Liver (tissue), 9 donors: ENCODE results near the gene CUL1. TPM values are rescaled to one million over a fixed set of nuclear protein-coding genes. Genes with fewer than 3 reads are reported as not detected.

Experiments used
- DNase-seq: peaks from one replicate; pipeline ENCODE4 v3.0.0-alpha.2; 2017; ENCODE audit warnings: low spot score
- H3K27ac ChIP-seq, 2 donors: one replicate each; pipeline ENCODE4 v1.7.0; 2013; ENCODE audit warnings: inconsistent platforms in 2 of 2, low read length in 2 of 2, control low read depth in 1 of 2, low read depth in 1 of 2, mild to moderate bottlenecking in 1 of 2
- H3K27me3 ChIP-seq, 4 donors: one replicate each; pipeline versions ENCODE4 v1.6.1 to v1.7.0; 2013; ENCODE audit warnings: low read length in 3 of 4, inconsistent platforms in 1 of 4, mild to moderate bottlenecking in 1 of 4, moderate library complexity in 1 of 4; ENCODE audit not compliant: control insufficient read depth in 4 of 4, insufficient read depth in 4 of 4
- H3K36me3 ChIP-seq, 4 donors: one replicate each; pipeline versions ENCODE4 v1.6.1 to v1.7.0; 2013; ENCODE audit warnings: low read length in 3 of 4, mild to moderate bottlenecking in 3 of 4, low read depth in 1 of 4, moderate library complexity in 1 of 4; ENCODE audit not compliant: control insufficient read depth in 4 of 4, insufficient read depth in 3 of 4
- H3K4me1 ChIP-seq, 4 donors: one replicate each; pipeline versions ENCODE4 v1.6.1 to v1.7.0; 2013; ENCODE audit warnings: low read length in 3 of 4, mild to moderate bottlenecking in 3 of 4, moderate library complexity in 1 of 4; ENCODE audit not compliant: control insufficient read depth in 4 of 4, insufficient read depth in 4 of 4
- H3K4me3 ChIP-seq, 3 donors: one replicate each; pipeline versions ENCODE4 v1.6.1 to v1.7.0; 2013; ENCODE audit warnings: low read length in 3 of 3, control low read depth in 1 of 3, low read depth in 1 of 3, mild to moderate bottlenecking in 1 of 3
- H3K9ac ChIP-seq, 2 donors: one replicate each; pipeline ENCODE4 v1.7.0; 2013; ENCODE audit warnings: low read length in 2 of 2, mild to moderate bottlenecking in 2 of 2, moderate library complexity in 2 of 2, control low read depth in 1 of 2, low read depth in 1 of 2
- H3K9me3 ChIP-seq, 4 donors: one replicate each; pipeline versions ENCODE4 v1.6.1 to v1.7.0; 2013; ENCODE audit warnings: low read length in 3 of 4; ENCODE audit not compliant: control insufficient read depth in 4 of 4
- EGR1 ChIP-seq, 2 donors: IDR thresholded peaks; 2 replicates each; pipeline ENCODE4 v1.6.1; 2016 to 2018; ENCODE audit warnings: antibody characterized with exemption in 2 of 2, low read depth in 2 of 2
- FOXA1 ChIP-seq: IDR thresholded peaks from 2 replicates; pipeline ENCODE4 v1.6.1; 2016; ENCODE audit warnings: antibody characterized with exemption
- FOXA2 ChIP-seq: IDR thresholded peaks from 2 replicates; pipeline ENCODE4 v1.6.1; 2016; ENCODE audit warnings: antibody characterized with exemption
- GABPA ChIP-seq, 2 donors: IDR thresholded peaks in 1 of 2; conservative IDR thresholded peaks in 1 of 2; 2 replicates each; pipeline ENCODE4 v1.6.1; 2016; ENCODE audit warnings: antibody characterized with exemption in 2 of 2, mild to moderate bottlenecking in 1 of 2, moderate library complexity in 1 of 2
- HNF4A ChIP-seq, 2 donors: conservative IDR thresholded peaks; 2 replicates each; pipeline ENCODE4 v1.6.1; 2016; ENCODE audit warnings: antibody characterized with exemption in 2 of 2, mild to moderate bottlenecking in 2 of 2
- HNF4G ChIP-seq: IDR thresholded peaks from 2 replicates; pipeline ENCODE4 v1.6.1; 2016; ENCODE audit warnings: antibody characterized with exemption
- JUND ChIP-seq, 2 donors: IDR thresholded peaks; 2 replicates each; pipeline ENCODE4 v1.6.1; 2016; ENCODE audit warnings: antibody characterized with exemption in 2 of 2
- NR2F2 ChIP-seq: IDR thresholded peaks from 2 replicates; pipeline ENCODE4 v1.6.1; 2016; ENCODE audit warnings: antibody characterized with exemption
- RAD21 ChIP-seq, 2 donors: IDR thresholded peaks; 2 replicates each; pipeline ENCODE4 v1.6.1; 2016; ENCODE audit warnings: antibody characterized with exemption in 2 of 2, mild to moderate bottlenecking in 2 of 2
- RXRA ChIP-seq, 2 donors: IDR thresholded peaks; 2 replicates each; pipeline ENCODE4 v1.6.1; 2017 to 2018; ENCODE audit warnings: antibody characterized with exemption in 2 of 2, mild to moderate bottlenecking in 1 of 2
- TAF1 ChIP-seq: conservative IDR thresholded peaks from 2 replicates; pipeline ENCODE4 v1.6.1; 2016; ENCODE audit warnings: antibody characterized with exemption, mild to moderate bottlenecking
- YY1 ChIP-seq: IDR thresholded peaks from 2 replicates; pipeline ENCODE4 v1.6.1; 2016; ENCODE audit warnings: antibody characterized with exemption, mild to moderate bottlenecking
- WGBS: extraction: QIAGEN DNeasy Blood & Tissue Kit; methylation state at CpG from one replicate; pipeline ENCODE4 v1.1.7; 2013; 5-methylcytosine and 5-hydroxymethylcytosine counted together
- polyA plus RNA-seq, 2 donors: library from polyadenylated mRNA; stranded (reverse) in 1 of 2; unstranded in 1 of 2; fragments of 200-250 nt in 1 of 2; fragments of >200 nt in 1 of 2; fragmentation: Nextera tagmentation in 1 of 2; extraction: Ambion mirVana in 1 of 2; gene quantifications; one replicate each; pipeline versions ENCODE4 v1.2.1 to v1.2.3, GENCODE V29; 2013 to 2015
- total RNA-seq, 2 donors: library from RNA; depleted of rRNA; stranded (reverse); fragments of >200 nt; gene quantifications; one replicate each; pipeline ENCODE4 v1.2.3, GENCODE V29; 2014
- TF ChIP-seq, protein P1 (sequence below): fragments of 150-350 bp; IDR thresholded peaks from 2 replicates; pipeline ENCODE4 v1.5.1; 2017; ENCODE audit warnings: improper control_type of control experiment, low read depth, low read length; ENCODE audit not compliant: missing input control
- TF ChIP-seq, protein P2 (sequence below): IDR thresholded peaks from 2 replicates; pipeline ENCODE4 v1.6.1; 2016; ENCODE audit warnings: antibody characterized with exemption
- TF ChIP-seq, protein P3 (sequence below): IDR thresholded peaks from 2 replicates; pipeline ENCODE4 v1.6.1; 2016; ENCODE audit warnings: antibody characterized with exemption, mild to moderate bottlenecking
- TF ChIP-seq, protein P4 (sequence below): IDR thresholded peaks from 2 replicates; pipeline ENCODE4 v1.6.1; 2016; ENCODE audit warnings: antibody characterized with exemption
- donor health status: healthy.
- donor health status: healthy.
- donor health status: healthy.
- donor health status: healthy.
- donor health status: healthy.

The CUL1 gene
- total and polyA plus RNA-seq, 4 donors = 21.7 to 56.7 (median 26.7) TPM

DNA sequence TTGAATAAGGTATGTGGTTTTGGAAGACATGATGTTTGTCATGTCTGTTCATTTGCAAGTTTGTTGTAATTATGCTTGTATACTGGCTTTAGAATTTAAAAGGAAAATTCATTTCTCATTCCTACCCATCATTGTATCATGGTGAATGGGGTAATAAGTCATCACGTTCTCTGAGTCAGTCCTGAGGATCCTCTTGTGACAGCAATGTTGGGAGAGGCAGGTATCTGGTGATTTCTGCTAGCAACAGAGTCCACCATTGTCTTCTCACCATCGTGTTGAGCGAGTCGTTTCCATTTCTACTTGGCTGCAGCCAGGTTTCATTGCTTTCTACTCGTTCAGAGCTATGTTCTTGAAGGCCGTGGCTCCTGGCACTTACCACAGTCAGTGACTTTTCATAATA lies 16.3 kb downstream of the CUL1 start:
- Histone ChIP-seq H3K27me3 (no peaks in the 10 kb centered on the region), H3K4me1 (peaks cover 0 to 24% (median 13%) of the 10 kb centered on the region in 4 donors), H3K4me3 (no peak overlapping the region), H3K36me3 (no peaks in the 10 kb centered on the region), H3K9ac (no peak overlapping the region), H3K27ac (no peak overlapping the region), H3K9me3 (no peaks in the 10 kb centered on the region)
- DNase-seq = no peak
- whole genome bisulfite sequencing = 94% methylated on average over 6 of the region's 6 CpGs
- TF ChIP-seq GABPA (IDR thresholded peaks at IDR 0.05 in 1 of 2, conservative IDR thresholded peaks at IDR 0.05 in 1 of 2) (no peak), FOXA2 (no peak), HNF4G (no peak), YY1 (no peak), TAF1 (no peak), RXRA (IDR thresholded peaks at IDR 0.05) (no peak), FOXA1 (no peak), HNF4A (conservative IDR thresholded peaks at IDR 0.05) (no peak), NR2F2 (no peak), JUND (IDR thresholded peaks at IDR 0.05) (no peak), RAD21 (IDR thresholded peaks at IDR 0.05) (no peak), EGR1 (IDR thresholded peaks at IDR 0.05; ENCODE audit: low read depth in 2 of 2) (no peak)
- TF ChIP-seq, protein P1, sequence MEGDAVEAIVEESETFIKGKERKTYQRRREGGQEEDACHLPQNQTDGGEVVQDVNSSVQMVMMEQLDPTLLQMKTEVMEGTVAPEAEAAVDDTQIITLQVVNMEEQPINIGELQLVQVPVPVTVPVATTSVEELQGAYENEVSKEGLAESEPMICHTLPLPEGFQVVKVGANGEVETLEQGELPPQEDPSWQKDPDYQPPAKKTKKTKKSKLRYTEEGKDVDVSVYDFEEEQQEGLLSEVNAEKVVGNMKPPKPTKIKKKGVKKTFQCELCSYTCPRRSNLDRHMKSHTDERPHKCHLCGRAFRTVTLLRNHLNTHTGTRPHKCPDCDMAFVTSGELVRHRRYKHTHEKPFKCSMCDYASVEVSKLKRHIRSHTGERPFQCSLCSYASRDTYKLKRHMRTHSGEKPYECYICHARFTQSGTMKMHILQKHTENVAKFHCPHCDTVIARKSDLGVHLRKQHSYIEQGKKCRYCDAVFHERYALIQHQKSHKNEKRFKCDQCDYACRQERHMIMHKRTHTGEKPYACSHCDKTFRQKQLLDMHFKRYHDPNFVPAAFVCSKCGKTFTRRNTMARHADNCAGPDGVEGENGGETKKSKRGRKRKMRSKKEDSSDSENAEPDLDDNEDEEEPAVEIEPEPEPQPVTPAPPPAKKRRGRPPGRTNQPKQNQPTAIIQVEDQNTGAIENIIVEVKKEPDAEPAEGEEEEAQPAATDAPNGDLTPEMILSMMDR = no peak
- TF ChIP-seq, protein P2, sequence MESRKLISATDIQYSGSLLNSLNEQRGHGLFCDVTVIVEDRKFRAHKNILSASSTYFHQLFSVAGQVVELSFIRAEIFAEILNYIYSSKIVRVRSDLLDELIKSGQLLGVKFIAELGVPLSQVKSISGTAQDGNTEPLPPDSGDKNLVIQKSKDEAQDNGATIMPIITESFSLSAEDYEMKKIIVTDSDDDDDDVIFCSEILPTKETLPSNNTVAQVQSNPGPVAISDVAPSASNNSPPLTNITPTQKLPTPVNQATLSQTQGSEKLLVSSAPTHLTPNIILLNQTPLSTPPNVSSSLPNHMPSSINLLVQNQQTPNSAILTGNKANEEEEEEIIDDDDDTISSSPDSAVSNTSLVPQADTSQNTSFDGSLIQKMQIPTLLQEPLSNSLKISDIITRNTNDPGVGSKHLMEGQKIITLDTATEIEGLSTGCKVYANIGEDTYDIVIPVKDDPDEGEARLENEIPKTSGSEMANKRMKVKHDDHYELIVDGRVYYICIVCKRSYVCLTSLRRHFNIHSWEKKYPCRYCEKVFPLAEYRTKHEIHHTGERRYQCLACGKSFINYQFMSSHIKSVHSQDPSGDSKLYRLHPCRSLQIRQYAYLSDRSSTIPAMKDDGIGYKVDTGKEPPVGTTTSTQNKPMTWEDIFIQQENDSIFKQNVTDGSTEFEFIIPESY = no peak
- TF ChIP-seq, protein P3, sequence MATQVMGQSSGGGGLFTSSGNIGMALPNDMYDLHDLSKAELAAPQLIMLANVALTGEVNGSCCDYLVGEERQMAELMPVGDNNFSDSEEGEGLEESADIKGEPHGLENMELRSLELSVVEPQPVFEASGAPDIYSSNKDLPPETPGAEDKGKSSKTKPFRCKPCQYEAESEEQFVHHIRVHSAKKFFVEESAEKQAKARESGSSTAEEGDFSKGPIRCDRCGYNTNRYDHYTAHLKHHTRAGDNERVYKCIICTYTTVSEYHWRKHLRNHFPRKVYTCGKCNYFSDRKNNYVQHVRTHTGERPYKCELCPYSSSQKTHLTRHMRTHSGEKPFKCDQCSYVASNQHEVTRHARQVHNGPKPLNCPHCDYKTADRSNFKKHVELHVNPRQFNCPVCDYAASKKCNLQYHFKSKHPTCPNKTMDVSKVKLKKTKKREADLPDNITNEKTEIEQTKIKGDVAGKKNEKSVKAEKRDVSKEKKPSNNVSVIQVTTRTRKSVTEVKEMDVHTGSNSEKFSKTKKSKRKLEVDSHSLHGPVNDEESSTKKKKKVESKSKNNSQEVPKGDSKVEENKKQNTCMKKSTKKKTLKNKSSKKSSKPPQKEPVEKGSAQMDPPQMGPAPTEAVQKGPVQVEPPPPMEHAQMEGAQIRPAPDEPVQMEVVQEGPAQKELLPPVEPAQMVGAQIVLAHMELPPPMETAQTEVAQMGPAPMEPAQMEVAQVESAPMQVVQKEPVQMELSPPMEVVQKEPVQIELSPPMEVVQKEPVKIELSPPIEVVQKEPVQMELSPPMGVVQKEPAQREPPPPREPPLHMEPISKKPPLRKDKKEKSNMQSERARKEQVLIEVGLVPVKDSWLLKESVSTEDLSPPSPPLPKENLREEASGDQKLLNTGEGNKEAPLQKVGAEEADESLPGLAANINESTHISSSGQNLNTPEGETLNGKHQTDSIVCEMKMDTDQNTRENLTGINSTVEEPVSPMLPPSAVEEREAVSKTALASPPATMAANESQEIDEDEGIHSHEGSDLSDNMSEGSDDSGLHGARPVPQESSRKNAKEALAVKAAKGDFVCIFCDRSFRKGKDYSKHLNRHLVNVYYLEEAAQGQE = no peak
- TF ChIP-seq, protein P4, sequence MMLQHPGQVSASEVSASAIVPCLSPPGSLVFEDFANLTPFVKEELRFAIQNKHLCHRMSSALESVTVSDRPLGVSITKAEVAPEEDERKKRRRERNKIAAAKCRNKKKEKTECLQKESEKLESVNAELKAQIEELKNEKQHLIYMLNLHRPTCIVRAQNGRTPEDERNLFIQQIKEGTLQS = no peak

DNA sequence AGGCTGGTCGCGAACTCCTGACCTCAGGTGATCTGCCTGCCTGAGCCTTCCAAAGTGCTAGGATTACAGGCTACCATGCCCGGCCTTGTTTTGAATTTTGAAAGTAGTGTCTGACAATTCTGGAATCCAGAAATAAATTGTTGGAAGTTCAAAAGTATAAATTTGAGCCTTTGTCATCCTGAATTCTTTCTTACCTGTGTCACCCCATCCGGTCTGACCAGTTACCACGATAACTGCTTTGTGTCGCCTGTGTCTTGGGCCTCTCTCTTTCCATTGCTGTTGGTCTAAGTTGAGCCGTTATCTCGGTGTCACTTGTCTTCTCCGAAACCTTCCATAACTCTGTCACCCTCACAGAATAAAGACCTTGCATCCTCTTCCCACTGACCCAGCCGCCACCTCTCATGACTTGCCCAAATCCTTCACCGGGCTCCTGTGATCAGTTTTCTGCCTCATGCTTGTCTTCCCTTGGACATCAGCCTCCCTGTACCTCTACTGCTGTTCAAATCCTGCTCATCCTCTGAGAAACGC lies 18.6 kb downstream of the CUL1 start:
- WGBS = 95% methylated on average over 12 of the region's 12 CpGs
- peaks cover 4 to 20% (median 11%) of the 10 kb centered on the region in 4 donors for H3K4me1 ChIP-seq
- TF ChIP-seq, protein P3 = no peak
- no peak for TF ChIP-seq RAD21 (IDR thresholded peaks at IDR 0.05)
- no peak for TF ChIP-seq JUND (IDR thresholded peaks at IDR 0.05)
- no peak for TF ChIP-seq FOXA2
- TF ChIP-seq, protein P4 = no peak
- no peak for TF ChIP-seq HNF4A (conservative IDR thresholded peaks at IDR 0.05)
- TF ChIP-seq YY1 = no peak
- TF ChIP-seq, protein P2 = no peak
- TF ChIP-seq HNF4G = no peak
- TF ChIP-seq FOXA1 = no peak
- TF ChIP-seq GABPA (IDR thresholded peaks at IDR 0.05 in 1 of 2, conservative IDR thresholded peaks at IDR 0.05 in 1 of 2) = no peak

More for the DNA sequence above, 18.6 kb downstream of the CUL1 start:
- DNase-seq = no peak
- H3K27me3 ChIP-seq = no peaks in the 10 kb centered on the region
- no peaks in the 10 kb centered on the region for H3K9me3 ChIP-seq
- H3K9ac ChIP-seq = no peak overlapping the region
- H3K27ac ChIP-seq = no peak overlapping the region
- no peaks in the 10 kb centered on the region for H3K36me3 ChIP-seq
- H3K4me3 ChIP-seq = no peak overlapping the region
